Measurements from ENCODE around the gene PPP1R37. TPM values are rescaled to one million over a fixed set of nuclear protein-coding genes. Genes with fewer than 3 reads are reported as not detected.

The PPP1R37 gene
- total RNA-seq, 1 donor from 2014 or later = 20.4 TPM

GRCh38 chr19:45151821-45152503 lies 59.0 kb downstream of the PPP1R37 start:
- peak overlapping the region; percentile 40 for H3K27ac Mint-ChIP-seq
- intact Hi-C loops (cut with micrococcal nuclease) = no loop called here
- H3K9me3 Mint-ChIP-seq = no peaks in the 10 kb centered on the region
- no peaks in the 10 kb centered on the region for H3K36me3 Mint-ChIP-seq (ENCODE audit: low read depth)
- peaks cover 15% of the 10 kb centered on the region for H3K4me1 Mint-ChIP-seq (ENCODE audit: low read depth)
- peak overlapping the region; percentile 5 for H3K4me3 Mint-ChIP-seq
- DNase-seq (ENCODE audit: low spot score) = no peak
- H3K27me3 Mint-ChIP-seq (ENCODE audit: insufficient read depth) = peaks cover 23% of the 10 kb centered on the region

- Mint-ChIP-seq H3K4me3 (peak overlapping the region; percentile 70), H3K36me3 (ENCODE audit: low read depth) (no peaks in the 10 kb centered on the region), H3K4me1 (ENCODE audit: low read depth) (peaks cover 15% of the 10 kb centered on the region), H3K27ac (peak overlapping the region; percentile 40), H3K27me3 (ENCODE audit: insufficient read depth) (peaks cover 23% of the 10 kb centered on the region), H3K9me3 (no peaks in the 10 kb centered on the region)
- DNase-seq (ENCODE audit: low spot score) = peak; percentile 33
- intact Hi-C loops (cut with micrococcal nuclease) = no loop called here
Measured at GRCh38 chr19:45152504-45153338, 59.7 kb downstream of the PPP1R37 start.

GRCh38 chr19:45153339-45154063 lies 60.5 kb downstream of the PPP1R37 start:
- peaks cover 26% of the 10 kb centered on the region for H3K27me3 Mint-ChIP-seq (ENCODE audit: insufficient read depth)
- intact Hi-C loops (cut with micrococcal nuclease) = no loop called here

GRCh38 chr19:45154064-45154827 lies 61.3 kb downstream of the PPP1R37 start:
- intact Hi-C loops (cut with micrococcal nuclease) = no loop called here
- peak overlapping the region; percentile 28 for H3K4me3 Mint-ChIP-seq
- peak overlapping the region; percentile 40 for H3K27ac Mint-ChIP-seq
- no peaks in the 10 kb centered on the region for H3K36me3 Mint-ChIP-seq (ENCODE audit: low read depth)
- peaks cover 13% of the 10 kb centered on the region for H3K4me1 Mint-ChIP-seq (ENCODE audit: low read depth)
- no peak for DNase-seq (ENCODE audit: low spot score)
- H3K27me3 Mint-ChIP-seq (ENCODE audit: insufficient read depth) = peaks cover 26% of the 10 kb centered on the region
- H3K9me3 Mint-ChIP-seq = no peaks in the 10 kb centered on the region

More at GRCh38 chr19:45153339-45154063, 60.5 kb downstream of the PPP1R37 start:
- H3K27ac Mint-ChIP-seq = peak overlapping the region; percentile 40
- DNase-seq (ENCODE audit: low spot score) = peak; percentile 11
- no peaks in the 10 kb centered on the region for H3K9me3 Mint-ChIP-seq
- H3K4me1 Mint-ChIP-seq (ENCODE audit: low read depth) = peaks cover 15% of the 10 kb centered on the region
- peak overlapping the region; percentile 28 for H3K4me3 Mint-ChIP-seq
- H3K36me3 Mint-ChIP-seq (ENCODE audit: low read depth) = no peaks in the 10 kb centered on the region

DNA sequence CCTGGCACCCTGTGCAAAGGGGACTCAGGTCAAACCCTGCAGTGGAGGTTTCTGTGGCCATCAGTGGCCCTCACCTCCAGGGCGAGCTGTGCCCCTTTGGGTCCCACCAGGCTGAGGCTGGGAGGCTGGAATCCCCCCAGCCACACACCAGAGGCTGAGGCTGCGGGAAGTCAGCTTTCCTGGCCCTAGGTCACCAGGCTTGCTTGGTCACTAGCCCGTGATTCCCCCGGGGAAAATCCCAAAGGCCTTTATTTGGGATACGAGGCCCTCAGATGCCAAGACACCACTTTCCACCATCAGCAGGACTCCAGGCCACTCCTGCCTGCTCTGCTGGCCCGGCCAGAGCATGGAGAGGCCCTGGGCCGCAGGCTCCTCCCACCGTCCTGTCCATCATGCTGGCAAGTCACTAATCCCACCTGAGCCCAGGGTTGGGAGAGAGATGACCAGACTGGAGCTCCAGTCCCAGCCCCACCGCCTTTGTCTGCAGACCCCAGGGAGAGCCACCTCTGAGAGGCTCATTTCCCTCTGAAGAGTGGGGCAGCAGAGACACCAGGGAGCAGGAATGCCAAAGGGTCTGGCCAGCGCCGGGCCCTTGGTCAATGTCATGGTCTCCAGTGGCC lies 63.1 kb downstream of the PPP1R37 start:
- intact Hi-C loops (cut with micrococcal nuclease) = no loop called here
- DNase-seq (ENCODE audit: low spot score) = no peak
- peaks cover 31% of the 10 kb centered on the region for H3K27me3 Mint-ChIP-seq (ENCODE audit: insufficient read depth)
- no peak overlapping the region for H3K27ac Mint-ChIP-seq
- H3K9me3 Mint-ChIP-seq = no peaks in the 10 kb centered on the region
- no peaks in the 10 kb centered on the region for H3K36me3 Mint-ChIP-seq (ENCODE audit: low read depth)
- no peak overlapping the region for H3K4me3 Mint-ChIP-seq
- H3K4me1 Mint-ChIP-seq (ENCODE audit: low read depth) = peaks cover 11% of the 10 kb centered on the region

- Mint-ChIP-seq H3K27ac (no peak overlapping the region), H3K4me3 (no peak overlapping the region), H3K27me3 (ENCODE audit: insufficient read depth) (peaks cover 25% of the 10 kb centered on the region), H3K4me1 (ENCODE audit: low read depth) (peaks cover 11% of the 10 kb centered on the region), H3K36me3 (ENCODE audit: low read depth) (no peaks in the 10 kb centered on the region), H3K9me3 (no peaks in the 10 kb centered on the region)
- DNase-seq (ENCODE audit: low spot score) = no peak
- intact Hi-C loops (cut with micrococcal nuclease) = no loop called here
Measured at GRCh38 chr19:45156751-45157150, 63.8 kb downstream of the PPP1R37 start.

DNA sequence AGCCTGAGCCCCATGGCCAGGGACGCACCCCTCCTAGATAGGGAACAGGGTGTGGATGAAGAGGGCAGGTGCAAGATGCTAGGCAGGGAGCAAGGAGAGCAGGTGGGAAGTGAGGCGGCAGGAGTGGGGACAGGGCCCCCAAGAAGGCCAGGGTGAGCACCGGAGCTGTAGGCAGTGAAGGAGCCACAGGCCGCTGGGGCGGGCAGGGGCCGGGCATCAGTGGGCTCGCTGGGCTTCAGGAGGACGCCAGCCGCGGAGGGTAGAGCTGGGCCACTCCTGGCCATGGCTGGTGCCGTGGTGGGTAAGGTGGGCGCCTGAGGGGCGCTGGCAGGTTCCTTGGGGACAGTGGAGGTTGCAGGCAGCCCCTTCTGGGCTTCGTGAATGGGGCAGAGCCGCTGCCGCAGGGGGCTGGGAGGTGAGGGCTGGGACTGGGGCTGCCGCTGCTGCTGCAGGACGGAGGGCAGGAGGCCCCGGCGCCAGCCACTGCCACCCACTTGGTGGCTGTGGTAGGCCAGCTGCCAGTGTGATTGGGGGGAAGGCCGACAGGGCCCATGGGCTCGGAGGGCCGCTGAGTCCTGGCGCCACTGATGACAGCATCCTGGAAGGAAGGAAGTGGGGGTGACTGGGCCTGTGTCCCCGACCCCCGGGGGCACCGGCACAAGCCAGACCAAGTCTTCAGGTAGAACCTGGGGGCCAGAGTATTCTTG lies 65.7 kb downstream of the PPP1R37 start:
- no peak overlapping the region for H3K27ac Mint-ChIP-seq
- H3K4me3 Mint-ChIP-seq = no peak overlapping the region
- intact Hi-C loops (cut with micrococcal nuclease) = no loop called here
- H3K27me3 Mint-ChIP-seq (ENCODE audit: insufficient read depth) = peaks cover 20% of the 10 kb centered on the region
- H3K36me3 Mint-ChIP-seq (ENCODE audit: low read depth) = no peaks in the 10 kb centered on the region
- H3K9me3 Mint-ChIP-seq = no peaks in the 10 kb centered on the region
- peaks cover 7% of the 10 kb centered on the region for H3K4me1 Mint-ChIP-seq (ENCODE audit: low read depth)
- DNase-seq (ENCODE audit: low spot score) = no peak

DNA sequence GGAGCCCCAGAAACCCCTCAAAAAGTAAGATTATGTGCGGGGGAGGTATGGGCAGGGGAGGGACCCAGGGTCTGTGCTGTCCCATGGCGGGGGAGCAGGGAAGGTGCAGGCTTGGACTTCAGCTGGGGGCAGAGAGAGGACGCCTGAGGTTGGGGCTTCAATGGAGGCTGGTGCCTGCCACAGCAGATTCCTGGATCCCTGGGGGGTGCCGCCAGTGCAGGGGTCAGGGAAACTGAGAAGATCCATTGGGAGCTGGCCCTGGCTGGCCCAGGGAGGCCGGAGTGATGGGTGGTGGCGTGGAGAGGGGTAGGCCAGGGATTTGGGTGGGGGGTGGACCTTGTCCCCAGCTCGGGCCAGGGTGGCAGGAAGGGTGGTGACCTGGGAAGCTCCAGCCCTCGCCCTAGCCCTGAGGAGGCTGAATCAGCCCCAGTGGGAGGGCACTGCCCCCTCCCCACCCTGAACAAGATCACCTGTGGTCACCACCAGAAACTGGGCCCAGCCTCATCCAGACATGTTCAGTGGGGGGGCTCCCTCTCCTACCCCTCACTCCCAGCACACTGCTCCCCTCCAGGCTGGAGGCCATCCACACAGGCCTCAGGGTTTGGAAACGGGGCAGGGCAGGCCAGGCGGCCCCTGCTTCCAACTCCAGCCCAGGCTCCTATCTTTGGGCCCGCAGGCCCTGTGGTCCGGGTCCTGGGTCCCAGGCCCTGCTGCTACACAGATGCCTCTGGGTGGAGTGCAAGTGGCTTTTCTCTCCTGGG lies 66.4 kb downstream of the PPP1R37 start:
- no peak overlapping the region for H3K4me3 Mint-ChIP-seq
- intact Hi-C loops (cut with micrococcal nuclease) = no loop called here
- H3K4me1 Mint-ChIP-seq (ENCODE audit: low read depth) = peaks cover 10% of the 10 kb centered on the region
- H3K27ac Mint-ChIP-seq = no peak overlapping the region
- no peak for DNase-seq (ENCODE audit: low spot score)
- no peaks in the 10 kb centered on the region for H3K9me3 Mint-ChIP-seq
- peaks cover 13% of the 10 kb centered on the region for H3K27me3 Mint-ChIP-seq (ENCODE audit: insufficient read depth)
- no peaks in the 10 kb centered on the region for H3K36me3 Mint-ChIP-seq (ENCODE audit: low read depth)

DNA sequence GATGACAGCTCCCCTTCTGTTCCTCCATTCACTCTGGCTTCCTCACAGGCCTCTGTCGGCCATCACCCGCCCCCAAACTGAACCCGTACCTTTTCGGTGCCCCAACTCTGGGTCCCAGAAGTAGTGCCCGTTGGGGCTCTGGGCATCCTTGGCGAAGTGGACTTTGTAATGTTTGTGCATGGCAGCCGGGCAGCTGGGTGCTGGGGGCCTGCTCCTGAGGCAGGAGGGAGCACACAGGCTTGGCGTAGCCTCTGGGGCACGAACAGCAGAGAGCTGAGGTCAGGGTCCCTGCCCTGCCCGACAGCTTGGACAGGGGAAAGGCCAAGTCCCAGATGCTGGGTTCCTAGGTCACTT lies 67.0 kb downstream of the PPP1R37 start:
- Mint-ChIP-seq H3K36me3 (ENCODE audit: low read depth) (no peaks in the 10 kb centered on the region), H3K4me1 (ENCODE audit: low read depth) (peaks cover 12% of the 10 kb centered on the region), H3K9me3 (no peaks in the 10 kb centered on the region), H3K27ac (no peak overlapping the region), H3K27me3 (ENCODE audit: insufficient read depth) (peaks cover 10% of the 10 kb centered on the region), H3K4me3 (no peak overlapping the region)
- intact Hi-C loops (cut with micrococcal nuclease) = no loop called here
- no peak for DNase-seq (ENCODE audit: low spot score)

DNA sequence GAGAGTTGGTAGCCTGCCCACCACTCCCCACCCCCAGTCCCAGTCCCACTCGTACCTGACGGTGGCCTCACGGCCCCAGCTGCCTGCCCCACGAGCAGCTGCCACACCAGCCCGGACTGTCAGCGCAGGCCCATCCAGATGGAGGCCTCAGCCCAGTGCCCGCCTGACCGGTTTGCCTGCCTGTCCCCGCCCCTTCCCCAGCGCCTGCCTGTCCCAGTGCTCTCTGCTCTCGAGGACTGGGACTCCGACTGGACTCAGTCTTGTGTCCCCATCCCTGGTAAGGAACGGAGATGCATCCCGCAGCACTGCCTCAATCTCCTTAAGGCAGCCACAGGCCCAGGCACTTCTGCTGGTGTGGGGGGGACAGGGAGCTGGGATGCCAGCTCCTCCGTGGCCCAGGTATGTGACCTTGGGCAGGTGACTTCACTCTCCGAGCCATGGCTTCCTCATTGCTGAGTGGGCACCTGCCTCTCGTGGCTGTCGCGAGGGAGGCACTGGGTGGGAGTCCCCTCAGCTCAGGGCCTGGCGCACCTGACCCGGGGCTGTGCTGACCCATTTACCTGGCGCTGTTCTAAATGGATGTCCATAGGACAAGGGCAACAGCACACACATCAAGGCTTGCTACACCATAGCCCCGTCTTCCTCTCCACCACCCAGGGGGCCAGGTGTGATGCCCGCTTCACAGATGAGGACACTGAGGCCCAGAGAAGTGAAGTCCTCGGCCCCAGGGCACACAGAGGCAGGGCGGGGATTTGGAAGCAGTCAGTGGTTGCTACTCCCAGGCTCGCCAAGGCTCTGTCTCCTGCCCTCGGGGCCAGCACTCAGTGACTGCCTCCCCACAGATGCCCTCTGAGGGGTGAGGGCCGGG lies 68.1 kb downstream of the PPP1R37 start, which contains the start of gene NKPD1:
Gene NKPD1 (minus strand): TSS at position 113 of the 868 bp plus-strand sequence. CDS start 832 bp downstream, outside the sequence.
- no peak within 1 kb of the TSS for H3K4me3 Mint-ChIP-seq
- peaks cover 8% of the 10 kb centered on the region for H3K27me3 Mint-ChIP-seq (ENCODE audit: insufficient read depth)
- no peak for DNase-seq (ENCODE audit: low spot score)
- H3K27ac Mint-ChIP-seq = no peak within 1 kb of the TSS
- no peaks in the 10 kb centered on the region for H3K36me3 Mint-ChIP-seq (ENCODE audit: low read depth)
- no peaks in the 10 kb centered on the region for H3K9me3 Mint-ChIP-seq
- intact Hi-C loops (cut with micrococcal nuclease) = no loop called here
- H3K4me1 Mint-ChIP-seq (ENCODE audit: low read depth) = peaks cover 12% of the 10 kb centered on the region

Measured in activated T-helper 1 cell treated with anti-CD3 and anti-CD28 coated beads, Interleukin-12 subunit alpha, Interleukin-12 subunit beta, Interleukin-2, Interleukin-4 antibody, amounts not matched to agents 30 ng/mL and 10 ng/mL and 1 ng/mL, durations not matched to agents 14 hours and 24 hours and 36 hours (primary cell).